Forelimb muscle (tissue), 1 donor: Measurements from ENCODE around the gene ZCCHC17. TPM values are rescaled to one million over a fixed set of nuclear protein-coding genes. Genes with fewer than 3 reads are reported as not detected.

Experiments used
- polyA plus RNA-seq: library from polyadenylated mRNA; unstranded; fragments of 120-200 nt; gene quantifications from one replicate; pipeline ENCODE4 v1.2.1, GENCODE V29; 2013; ENCODE audit not compliant: insufficient read length

The ZCCHC17 gene
- polyA plus RNA-seq, 1 donor = 27.1 TPM

Other genes starting within 250 kb of the ZCCHC17 start
- 56.6 TPM for gene PUM1, start 231.3 kb upstream of the ZCCHC17 start, polyA plus RNA-seq
- 1.3 TPM for gene NKAIN1, start 57.1 kb upstream of the ZCCHC17 start, polyA plus RNA-seq
- gene SNRNP40, start 244 bp upstream of the ZCCHC17 start, polyA plus RNA-seq = 36.7 TPM
- 160 TPM for gene FABP3, start 76.0 kb downstream of the ZCCHC17 start, polyA plus RNA-seq
- 35.3 TPM for gene SERINC2, start 116.2 kb downstream of the ZCCHC17 start, polyA plus RNA-seq